Stimulated activated CD8-positive, alpha-beta memory T cell treated with anti-CD3 and anti-CD28 coated beads, Interleukin-15, amount 100 ng/mL, for 48 hours (primary cell): ENCODE data around the gene CCSER2.
"Not testable (repeated sequence)": the region's sequence is repeated elsewhere in the genome, so short reads cannot be mapped to it uniquely, and the experiment has no call there.

Experiments used
- DNase-seq, 2 donors: peaks; one replicate each; pipeline ENCODE4 v3.0.0-alpha.2; 2020; ENCODE audit warnings: low read depth in 2 of 2

The CCSER2 gene

DNA sequence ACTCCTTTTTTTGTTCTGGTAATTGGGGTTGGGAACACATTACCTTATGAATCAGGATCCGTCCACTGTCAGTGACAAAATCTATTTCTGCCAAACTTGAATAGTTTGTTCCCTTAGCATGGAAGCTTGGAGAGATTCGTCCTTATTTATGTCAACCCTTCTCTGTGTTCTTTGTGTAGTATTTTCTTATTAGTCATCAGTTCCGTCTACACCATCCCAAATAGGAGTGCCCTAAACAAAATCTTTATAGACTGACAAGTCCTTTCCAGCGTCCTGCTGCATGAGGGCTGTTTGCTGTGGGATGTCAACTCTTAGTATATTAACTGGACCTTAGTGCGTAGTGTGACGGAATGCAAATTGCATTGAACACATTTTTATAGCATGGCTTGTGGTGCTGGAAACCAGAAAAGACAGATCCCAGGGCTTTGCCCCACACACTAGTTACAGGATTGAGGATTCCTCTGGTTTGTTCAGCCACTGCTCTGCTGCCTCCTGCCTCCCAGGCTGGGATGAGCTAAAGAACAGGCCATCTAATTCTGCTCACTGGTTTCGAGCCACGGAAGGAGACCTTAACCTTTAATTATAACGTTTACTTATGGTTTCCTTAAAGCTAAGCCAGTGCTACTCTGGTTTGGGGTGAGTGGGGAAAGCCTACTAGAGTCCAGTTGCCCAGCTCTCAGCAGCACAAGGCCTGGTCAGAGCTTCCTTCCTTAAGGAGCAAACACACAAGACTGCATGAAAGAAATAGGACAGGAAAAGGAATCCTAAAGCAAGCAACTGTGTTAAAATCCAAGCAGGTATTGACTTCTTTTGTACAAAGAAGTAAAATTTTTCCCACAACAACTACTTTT is 194.4 kb downstream of the CCSER2 start:
- no peak for DNase-seq

DNA sequence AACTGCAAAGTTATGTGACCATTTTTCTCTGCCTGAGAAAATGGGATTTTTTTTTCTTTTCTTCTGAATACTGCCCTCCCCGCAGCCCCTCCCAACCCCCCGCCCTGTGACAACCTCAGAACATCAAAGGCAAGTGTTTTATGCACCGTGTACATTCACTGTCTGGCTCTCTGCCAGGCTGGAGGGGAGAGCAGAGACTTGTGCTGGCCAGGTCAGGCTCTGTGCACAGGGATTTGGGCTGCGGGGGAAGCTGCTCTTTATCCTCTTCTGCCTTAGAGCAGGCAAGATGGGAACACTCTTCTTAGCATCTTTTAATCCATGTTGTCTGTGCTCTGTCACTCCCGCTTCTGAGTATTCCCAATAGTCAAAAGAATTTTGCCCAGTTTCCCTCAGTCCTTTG is 195.1 kb downstream of the CCSER2 start:
- no peak for DNase-seq

DNA sequence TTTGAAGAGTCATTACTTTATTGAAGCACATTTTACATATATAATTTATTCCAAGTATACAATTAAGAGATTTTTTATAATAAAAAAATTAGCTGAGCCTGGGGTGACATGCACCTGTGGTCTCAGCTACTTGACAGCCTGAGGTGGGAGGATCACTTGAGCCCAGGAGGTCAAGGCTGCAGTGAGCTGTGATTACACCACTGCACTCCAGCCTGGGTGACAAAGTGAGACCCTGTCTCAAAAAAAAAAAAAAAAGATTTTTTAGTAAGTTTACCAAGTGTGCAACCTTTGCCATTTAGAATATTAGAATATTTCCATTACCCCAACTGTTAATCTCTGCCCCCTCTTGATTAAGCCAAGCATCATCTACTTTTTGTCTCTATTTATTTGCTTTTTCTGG is 196.0 kb downstream of the CCSER2 start:
- DNase-seq = no peak

DNA sequence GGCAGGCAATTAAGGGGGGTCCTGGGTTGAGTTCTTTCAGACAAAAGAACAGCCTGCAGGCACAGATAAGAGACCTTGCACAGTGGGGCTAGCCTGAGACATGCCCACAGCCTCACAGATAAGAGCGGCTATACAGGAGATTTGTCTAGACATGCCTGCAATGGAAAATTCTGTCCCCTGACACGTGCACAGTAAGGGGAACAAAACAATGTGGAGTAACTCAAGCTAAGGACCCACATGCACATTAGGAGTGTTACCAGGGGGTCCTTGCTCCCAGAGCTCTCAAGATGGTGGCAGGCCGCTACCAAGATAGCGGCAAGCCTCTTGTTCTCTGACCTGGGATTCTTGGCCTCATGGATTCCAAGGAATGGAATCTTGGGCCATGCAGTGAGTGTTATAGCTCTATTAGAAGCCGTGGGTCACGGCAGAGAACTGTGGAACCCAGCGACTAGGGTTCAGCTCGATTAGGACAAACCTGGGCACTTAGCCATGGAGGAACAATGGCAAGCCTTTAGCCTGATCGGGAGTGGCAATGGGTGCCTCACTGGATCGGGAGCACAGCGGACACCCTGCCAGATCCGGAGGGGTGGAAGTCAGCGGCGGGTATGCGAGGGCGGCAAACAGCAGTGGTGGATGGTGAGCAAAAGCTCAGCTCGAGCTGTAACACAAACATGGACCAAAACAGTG is 196.9 kb downstream of the CCSER2 start:
- DNase-seq = no peak

DNA sequence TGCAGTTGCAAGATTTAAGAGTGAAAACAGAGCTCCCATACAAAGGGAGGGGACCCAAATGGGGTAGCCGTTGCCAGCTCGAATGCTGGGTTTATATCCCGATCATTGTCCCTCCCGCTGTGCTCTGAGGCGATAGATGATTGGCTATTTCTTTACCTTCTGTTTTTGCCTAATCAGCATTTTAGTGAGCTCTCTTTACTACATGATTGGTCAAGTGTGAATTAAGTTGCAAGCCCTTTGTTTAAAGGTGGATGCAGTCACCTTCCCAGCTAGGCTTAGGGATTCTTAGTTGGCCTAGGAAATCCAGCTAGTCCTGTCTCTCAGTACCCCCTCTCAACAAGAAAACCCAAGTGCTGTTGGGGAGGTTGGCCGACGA is 197.4 kb downstream of the CCSER2 start:
- DNase-seq = not testable (repeated sequence)

DNA sequence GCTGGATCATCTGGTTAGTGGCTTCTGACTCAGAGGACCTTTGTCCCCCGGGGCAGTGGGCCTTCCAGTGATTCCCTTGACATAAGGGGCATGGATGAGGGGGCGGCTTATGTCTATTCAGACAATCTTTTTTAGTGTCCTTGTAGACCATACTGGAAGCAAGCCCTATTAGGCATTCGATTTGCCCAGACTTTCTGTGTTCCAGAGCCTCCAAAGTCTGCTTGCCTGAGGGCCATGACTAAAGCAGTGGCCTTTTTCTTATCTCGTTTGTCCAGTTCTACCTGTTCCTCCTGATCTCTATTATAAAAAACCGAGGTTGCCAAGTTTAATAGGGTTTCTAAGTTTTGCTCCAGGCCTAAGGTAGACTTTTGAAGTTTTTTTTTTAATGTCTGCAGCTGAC is 199.0 kb downstream of the CCSER2 start:
- not testable (repeated sequence) for DNase-seq

DNA sequence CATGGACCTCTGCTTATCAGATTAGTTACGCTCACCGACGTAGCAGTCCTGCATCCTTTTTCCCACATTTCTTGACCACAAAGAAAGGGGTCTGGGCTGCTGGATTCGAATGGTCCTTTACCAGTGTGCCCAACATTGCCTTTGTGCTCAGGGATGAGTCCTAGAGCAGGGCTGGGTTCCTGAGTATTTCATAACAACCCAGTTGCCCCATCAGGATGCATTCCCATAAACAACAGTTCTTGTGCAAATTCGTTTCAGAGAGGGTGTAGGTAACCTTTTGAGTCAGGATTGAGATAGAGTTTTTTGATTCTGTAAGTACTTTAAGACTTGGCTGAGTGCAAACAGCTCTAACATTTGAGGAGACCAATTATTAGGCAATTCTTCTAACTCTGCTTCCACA is 200.1 kb downstream of the CCSER2 start:
- not testable (repeated sequence) for DNase-seq

DNA sequence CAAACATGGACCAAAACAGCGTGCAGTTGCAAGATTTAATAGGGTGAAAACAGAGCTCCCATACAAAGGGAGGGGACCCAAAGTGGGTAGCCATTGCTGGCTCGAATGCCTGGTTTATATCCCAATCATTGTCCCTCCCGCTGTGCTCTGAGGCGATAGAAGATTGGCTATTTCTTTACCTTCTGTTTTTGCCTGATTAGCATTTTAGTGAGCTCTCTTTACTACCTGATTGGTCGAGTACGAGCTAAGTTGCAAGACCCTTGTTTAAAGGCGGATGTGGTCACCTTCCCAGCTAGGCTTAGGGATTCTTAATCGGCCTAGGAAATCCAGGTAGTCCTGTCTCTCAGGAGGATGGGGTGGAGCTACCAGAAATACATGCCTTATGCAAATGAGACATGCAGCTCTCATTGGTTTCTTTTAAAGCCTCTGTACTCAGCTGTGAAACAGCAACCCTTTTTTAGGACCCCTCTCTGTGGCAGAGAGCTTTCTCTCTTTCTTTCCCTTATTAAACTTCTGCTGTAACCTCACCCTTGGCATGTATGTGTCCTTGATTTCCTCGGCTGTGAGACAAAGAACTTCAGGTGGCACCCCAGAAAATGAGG is 202.4 kb downstream of the CCSER2 start:
- no peak for DNase-seq

DNA sequence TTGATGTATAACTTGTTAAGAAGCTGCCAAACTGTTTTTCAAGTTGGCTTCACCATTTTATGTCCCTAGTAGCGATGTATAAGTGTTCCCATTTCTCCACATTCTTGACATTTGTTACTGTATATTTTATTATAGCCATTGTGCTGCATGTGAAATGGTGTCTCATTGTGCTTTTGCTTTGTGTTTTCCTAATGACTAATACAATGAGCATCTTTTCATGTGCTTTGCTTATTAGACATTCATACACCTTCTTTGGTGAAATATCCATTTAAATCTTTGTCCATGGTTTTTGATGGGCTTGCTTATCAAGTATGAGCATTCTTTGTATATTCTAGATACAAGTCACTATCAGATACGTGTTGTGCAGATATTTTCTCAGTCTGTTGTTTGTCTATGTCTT is 203.0 kb downstream of the CCSER2 start:
- no peak for DNase-seq

DNA sequence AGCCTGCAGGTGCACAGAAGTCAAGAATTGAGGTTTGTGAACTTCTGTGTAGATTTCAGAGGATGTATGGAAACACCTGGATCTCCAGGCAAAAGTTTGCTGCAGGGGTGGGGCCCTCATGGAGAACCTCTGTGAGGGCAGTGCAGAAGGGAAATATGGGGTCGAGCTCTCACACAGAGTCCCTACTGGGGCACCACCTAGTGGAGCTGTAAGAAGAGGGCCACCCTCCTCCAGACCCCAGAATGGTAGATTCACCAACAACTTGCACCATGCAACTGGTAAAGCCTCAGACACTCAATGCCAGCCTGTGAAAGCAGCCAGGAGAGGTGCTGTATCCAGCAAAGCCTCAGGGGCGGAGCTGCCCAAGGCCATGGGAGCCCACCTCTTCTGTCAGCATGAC is 205.8 kb downstream of the CCSER2 start:
- DNase-seq = no peak

DNA sequence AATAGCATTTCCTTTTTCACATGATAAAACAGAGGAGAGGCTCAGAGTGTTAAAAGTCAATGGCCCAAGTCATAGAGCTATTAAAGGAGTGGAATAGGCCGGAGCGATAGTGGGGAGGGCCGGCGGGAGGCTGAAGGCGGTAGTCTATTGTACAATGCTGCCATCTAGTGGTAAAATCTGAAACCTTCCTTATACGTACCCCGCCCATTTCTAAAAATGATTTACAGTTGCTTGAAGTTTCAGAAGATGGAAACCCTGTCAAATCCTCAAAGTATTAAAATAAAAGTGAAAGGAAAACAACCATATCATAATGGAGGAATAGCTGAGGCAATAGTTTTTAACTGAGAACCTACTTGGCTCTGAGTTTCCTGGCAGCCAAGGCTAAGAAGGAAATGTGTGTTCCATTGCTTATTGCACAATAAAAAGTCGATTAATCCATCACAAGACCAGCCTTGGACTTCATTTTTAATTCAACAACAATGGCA is 209.1 kb downstream of the CCSER2 start:
- no peak for DNase-seq

DNA sequence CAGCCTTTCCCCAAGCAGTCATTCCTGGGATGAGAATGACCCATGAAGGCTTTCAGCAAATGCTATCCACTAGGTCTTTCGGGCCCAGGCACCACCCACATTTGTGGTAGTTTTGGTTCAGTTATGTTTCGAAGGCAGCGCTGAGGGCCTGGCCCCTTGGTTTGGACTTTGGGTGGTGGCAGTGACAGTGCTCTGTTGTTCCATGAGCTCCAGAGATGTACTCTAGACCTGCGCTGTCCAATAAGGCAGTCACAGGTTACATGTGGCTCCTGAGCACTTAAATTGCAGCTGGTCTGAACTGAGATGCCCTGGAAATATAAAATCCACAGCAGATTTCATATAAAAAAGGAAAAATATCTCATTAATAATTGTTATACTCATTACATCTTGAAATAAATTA is 209.6 kb downstream of the CCSER2 start:
- DNase-seq = no peak

DNA sequence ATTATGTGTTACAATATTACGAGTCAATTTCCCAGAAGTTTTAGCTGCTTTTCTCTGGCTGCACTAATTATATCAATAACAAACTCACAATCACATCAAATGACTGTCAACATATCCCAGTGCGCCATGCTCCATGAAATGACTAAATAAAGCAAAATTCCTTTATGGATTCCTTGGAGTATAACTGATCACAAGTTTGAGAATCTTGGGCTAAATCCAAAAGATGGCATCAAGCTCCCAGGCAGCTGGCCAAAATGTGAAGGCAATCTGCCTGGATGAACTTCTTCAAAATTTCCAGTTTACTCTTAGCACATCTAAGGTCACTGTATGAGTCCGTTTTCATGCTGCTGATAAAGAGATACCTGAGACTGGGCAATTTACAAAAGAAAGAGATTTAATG is 210.8 kb downstream of the CCSER2 start:
- DNase-seq = no peak

DNA sequence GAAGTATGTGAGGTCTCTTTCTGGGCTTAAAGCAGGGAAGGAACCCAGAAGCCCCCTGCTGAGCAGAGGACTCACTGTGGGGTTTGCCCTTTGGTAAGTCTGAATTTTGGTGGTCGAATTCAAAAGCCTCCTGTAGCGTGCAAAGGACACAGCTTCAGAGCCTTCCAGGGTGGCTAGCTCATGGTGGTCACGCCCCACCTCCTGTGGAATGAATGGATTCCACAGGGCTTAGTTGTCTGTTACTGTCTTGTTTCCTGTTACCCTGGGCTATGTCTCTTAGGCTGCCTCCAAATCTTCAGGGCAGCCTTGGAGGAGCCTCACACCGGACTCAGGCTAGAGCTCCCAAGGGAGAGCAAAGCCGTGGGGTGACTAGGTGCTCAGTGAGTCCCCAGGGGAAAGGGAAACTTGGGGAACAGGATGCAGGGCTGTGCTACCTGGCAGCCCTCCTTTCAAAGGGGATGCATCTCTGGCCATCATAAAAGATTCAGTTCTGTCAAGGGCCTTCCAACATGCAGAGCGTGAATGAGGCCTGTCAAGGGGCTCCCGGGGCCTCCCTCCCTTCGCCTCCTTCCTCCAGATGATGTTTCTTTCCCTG is 211.7 kb downstream of the CCSER2 start:
- DNase-seq = no peak

DNA sequence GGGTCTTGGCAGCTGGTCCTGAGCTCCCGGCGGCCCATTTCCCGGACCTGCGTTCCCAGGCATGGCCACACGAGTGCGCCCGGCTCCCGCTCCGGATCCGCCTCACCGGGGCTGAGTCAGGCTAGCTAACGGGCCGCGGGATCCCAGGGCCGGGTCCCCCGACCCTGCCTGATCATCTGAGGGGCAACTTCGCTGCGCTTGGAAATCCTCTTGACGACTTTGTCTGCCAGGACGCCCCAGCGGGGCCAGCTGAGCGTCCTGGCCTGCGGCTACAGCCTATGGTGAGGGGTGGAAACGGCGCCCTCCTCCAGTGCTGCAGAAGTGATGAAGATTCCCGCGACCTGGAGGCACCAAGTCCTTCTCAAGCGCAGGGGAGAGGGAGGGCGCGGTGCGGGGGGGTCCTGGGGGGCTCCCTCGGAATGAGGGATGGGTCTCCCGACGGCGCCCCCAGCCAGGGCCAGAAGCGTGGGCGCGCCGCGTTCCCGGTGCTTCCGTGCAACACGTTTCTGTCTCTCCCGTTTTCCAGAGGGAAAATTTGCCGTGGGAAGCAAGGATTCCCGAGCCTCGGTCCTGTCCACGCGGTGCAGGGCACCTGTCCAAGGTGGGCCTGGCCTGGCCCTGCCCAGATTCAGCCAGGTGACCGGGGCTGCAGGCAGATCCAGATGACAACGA is 212.4 kb downstream of the CCSER2 start:
- DNase-seq = peak; percentile 43 to 49

DNA sequence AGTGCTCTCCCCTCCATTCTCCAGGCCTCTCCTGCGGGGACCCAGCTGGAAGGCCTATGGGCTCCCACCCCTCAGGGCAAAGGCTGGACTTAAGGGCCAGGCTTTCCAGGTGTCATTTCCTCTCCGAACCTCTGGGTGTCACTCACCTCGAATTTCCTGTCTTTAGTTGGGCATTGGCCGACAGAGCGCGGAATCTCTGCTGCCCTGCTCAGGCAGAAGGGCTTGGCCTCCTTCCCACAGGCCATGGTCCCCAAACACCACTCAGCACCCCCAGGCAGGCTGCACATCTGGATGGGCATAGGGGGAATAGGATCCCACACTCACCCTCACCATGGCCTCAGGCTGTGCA is 212.9 kb downstream of the CCSER2 start:
- DNase-seq = no peak

DNA sequence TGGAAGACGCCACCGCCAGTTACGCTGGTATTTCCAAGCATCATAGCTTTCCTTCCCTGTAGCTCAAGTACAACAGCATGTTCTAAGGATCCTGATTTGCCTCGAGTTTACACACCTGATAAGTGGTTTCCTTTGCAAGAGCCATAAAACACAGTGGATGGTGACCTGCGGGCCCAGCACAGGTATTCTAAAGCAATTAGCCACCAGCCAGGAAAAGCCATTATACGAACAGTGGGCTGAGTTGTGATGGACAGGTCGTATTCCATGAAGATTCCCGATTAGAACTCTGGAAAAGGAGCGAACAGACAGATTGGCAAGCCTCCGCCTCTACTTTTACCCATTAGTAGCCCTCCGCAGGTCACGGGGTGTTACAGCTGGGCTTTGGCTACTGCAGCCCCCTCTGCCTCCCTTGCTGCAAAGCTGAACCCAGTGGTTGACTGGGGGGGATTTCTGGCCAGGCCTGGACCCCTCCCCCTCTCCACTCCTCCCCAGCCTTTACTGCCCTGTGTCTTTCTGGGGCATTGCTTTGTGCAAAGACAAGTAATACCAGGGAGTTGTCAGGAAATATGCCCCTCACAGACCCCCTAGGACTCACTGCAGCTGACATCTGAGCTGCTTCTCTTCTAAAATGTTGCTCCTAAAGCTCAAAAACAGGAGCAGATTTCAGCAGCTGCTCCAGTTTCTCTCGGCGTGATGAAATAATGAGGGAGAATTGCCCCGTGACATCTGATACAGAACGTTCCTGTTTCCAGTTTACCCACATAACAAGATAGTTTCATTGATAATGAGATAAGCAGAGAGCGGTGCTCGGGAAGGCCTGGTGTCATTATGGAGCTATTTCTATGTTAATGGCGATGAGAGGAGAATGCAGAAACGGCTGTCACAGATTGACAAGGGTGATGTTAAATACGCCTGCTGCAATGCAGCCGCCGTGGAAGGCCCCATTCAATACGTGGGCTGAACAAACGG is 214.4 kb downstream of the CCSER2 start:
- DNase-seq = no peak

DNA sequence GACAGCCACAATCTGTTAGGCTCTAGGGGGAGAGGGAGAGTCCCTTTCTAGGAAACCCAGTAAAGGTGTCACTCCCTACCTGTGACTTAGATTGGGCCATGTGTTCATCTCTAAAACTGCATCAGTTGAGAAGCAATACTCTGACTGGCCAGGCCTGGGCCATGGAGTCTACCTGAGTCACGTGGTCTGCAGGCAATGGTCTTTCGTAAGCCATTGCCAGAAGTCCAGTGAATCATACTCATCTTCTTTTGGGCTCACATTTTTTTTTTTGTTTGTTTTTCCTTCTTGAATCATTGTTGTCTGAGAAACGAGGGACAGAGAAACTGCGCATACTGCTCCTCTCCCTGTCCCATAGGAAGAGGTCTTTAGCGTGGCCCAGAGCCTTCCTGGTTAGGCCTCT is 215.6 kb downstream of the CCSER2 start:
- DNase-seq = no peak

DNA sequence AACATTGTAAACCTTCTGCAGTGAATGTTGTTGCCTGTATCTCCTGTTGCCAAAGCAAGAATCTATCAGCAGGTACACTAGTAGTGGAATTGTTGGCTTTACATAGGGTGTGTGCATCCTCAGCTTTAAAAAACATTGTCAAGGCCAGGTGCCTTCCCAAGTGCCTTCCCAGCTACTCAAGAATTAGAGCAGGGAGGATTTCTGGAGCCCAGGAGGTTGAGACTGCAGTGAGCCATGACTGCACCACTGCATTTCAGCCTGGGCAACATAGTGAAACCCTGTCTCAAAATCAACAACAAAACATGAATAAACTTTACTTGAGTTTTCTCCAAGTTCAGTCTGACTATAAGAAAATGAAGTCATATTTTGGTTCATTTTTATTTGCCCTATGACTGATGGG is 217.3 kb downstream of the CCSER2 start:
- DNase-seq = no peak

DNA sequence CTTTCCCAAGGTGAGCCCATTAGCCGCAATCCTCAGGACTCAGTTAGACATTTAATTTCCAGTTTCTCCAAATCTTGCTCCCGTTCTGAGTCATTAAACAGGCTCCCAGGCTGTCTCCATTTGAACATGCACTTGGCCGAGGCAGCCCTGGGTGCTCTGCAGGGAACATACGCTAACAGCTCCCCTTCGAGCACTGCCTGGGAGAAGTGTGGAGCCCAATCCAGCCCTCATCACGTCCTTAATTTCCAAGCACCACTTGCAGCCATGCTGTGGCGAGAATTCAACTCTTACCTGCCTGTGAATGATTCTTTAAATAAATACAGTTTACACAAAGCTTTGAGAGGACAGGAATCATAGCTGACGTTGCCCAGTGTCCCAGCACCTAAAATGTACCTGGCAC is 218.2 kb downstream of the CCSER2 start:
- no peak for DNase-seq

DNA sequence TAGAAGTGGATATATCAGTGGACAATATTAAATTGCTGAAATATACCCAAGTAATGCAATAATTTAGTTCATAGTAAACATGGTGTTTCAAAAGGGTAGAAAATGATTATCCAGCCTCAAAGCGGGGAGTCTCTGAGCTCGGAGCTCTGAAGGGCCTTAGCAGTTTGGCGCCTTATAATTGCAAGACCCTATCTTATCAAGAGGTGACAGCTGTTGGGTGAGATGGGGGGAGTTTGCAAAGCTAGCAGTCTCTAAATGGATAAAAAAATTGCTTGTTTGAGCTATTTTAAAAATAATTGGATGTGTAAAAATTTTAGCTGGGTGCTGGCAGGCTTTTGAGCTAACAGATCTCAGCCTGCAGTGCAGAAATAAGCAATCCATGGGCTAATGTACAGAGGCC is 219.2 kb downstream of the CCSER2 start:
- no peak for DNase-seq
